Inferior parietal cortex (tissue), 1 donor: Measurements from ENCODE around the gene ZIM2.
A peak's percentile ranks its signal among the peaks of the same experiment; 100 is the strongest.
"Not testable (repeated sequence)": the region's sequence is repeated elsewhere in the genome, so short reads cannot be mapped to it uniquely, and the experiment has no call there.

Source experiments
- DNase-seq: peaks from one replicate; pipeline ENCODE4 v3.0.0-alpha.2; 2016; ENCODE audit errors: extremely low spot score

ZIM2 gene

GRCh38 chr19:56840451-56841192, at the start of gene ZIM2, which contains the start of gene PEG3:
Gene ZIM2 (minus strand): TSS chr19:56840726. CDS start chr19:56824277, 16,449 bp downstream.
Gene PEG3 (minus strand): TSS chr19:56840726. CDS start chr19:56824655, 16,071 bp downstream.
- peak; percentile 64 for DNase-seq

- DNase-seq = no peak
Observed at GRCh38 chr19:56885173-56885985, 44.9 kb upstream of the ZIM2 start.

GRCh38 chr19:56884441-56884840, 43.9 kb upstream of the ZIM2 start:
- DNase-seq = no peak

GRCh38 chr19:56880592-56881190, 40.2 kb upstream of the ZIM2 start:
- DNase-seq = no peak

GRCh38 chr19:56877069-56877715, 36.7 kb upstream of the ZIM2 start:
- no peak for DNase-seq

GRCh38 chr19:56875717-56876116, 35.2 kb upstream of the ZIM2 start:
- no peak for DNase-seq

- DNase-seq = no peak
Observed at GRCh38 chr19:56874530-56874929, 34.0 kb upstream of the ZIM2 start.

GRCh38 chr19:56873493-56873892, 33.0 kb upstream of the ZIM2 start:
- no peak for DNase-seq

- DNase-seq = no peak
Observed at GRCh38 chr19:56869886-56870285, 29.4 kb upstream of the ZIM2 start.

GRCh38 chr19:56868446-56868845, 27.9 kb upstream of the ZIM2 start:
- DNase-seq = peak; percentile 61

GRCh38 chr19:56866538-56866937, 26.0 kb upstream of the ZIM2 start:
- peak; percentile 38 for DNase-seq

- no peak for DNase-seq
Observed at GRCh38 chr19:56864443-56865125, 24.1 kb upstream of the ZIM2 start.

- no peak for DNase-seq
Observed at GRCh38 chr19:56862741-56863140, 22.2 kb upstream of the ZIM2 start.

- DNase-seq = not testable (repeated sequence)
Observed at GRCh38 chr19:56860409-56860808, 19.9 kb upstream of the ZIM2 start.

GRCh38 chr19:56858026-56858425, 17.5 kb upstream of the ZIM2 start:
- DNase-seq = no peak

- DNase-seq = no peak
Observed at GRCh38 chr19:56856822-56857221, 16.3 kb upstream of the ZIM2 start.

GRCh38 chr19:56852361-56852760, 11.8 kb upstream of the ZIM2 start:
- not testable (repeated sequence) for DNase-seq

GRCh38 chr19:56848166-56848565, 7.6 kb upstream of the ZIM2 start:
- no peak for DNase-seq

- no peak for DNase-seq
Observed at GRCh38 chr19:56842412-56842811, 1.9 kb upstream of the ZIM2 start.

GRCh38 chr19:56841193-56841543, 642 bp upstream of the ZIM2 start:
- no peak for DNase-seq

- DNase-seq = no peak
Observed at GRCh38 chr19:56839652-56840450, 675 bp downstream of the ZIM2 start.
